ENCODE measurements around the gene GBGT1. TPM values are rescaled to one million over a fixed set of nuclear protein-coding genes. Genes with fewer than 3 reads are reported as not detected.

GBGT1 gene
- total and polyA plus RNA-seq, 9 of the 15 experiments (the other 6 are each of a cell fraction or from before 2014, with no cell fraction given), result 0.55 to 25.8 (median 13.7) TPM

GRCh38 chr9:133149130-133150015, 14.3 kb downstream of the GBGT1 start (continued):
- TF ChIP-seq JUNB (CRISPR knock-in tag; conservative IDR thresholded peaks at IDR 0.05) (no peak), ZNF507 (tag; conservative IDR thresholded peaks at IDR 0.05) (no peak), ZNF121 (CRISPR knock-in tag; conservative IDR thresholded peaks at IDR 0.05) (no peak), FOXO4 (CRISPR knock-in tag; IDR thresholded peaks at IDR 0.05) (0 out of 2 replicates have a peak, but pooled peaks have one; percentile 66), MITF (IDR thresholded peaks at IDR 0.05) (peak; percentile 69; the same call in 1 of the 2 replicates), SMC3 (conservative IDR thresholded peaks at IDR 0.05; ENCODE audit: insufficient read depth, low read depth, low read length) (0 out of 2 replicates have a peak, but pooled peaks have one; percentile 3), NONO (IDR thresholded peaks at IDR 0.05; ENCODE audit: low read depth in 2 of 2, low read length in 1 of 2) (peak in 1 of 2 experiments; percentile 86; a peak in 2 of 4 replicates), ZNF232 (CRISPR knock-in tag; IDR thresholded peaks at IDR 0.05) (no peak), RERE (CRISPR knock-in tag; IDR thresholded peaks at IDR 0.05; ENCODE audit: borderline replicate concordance) (no peak), ZBED1 (IDR thresholded peaks at IDR 0.05) (no peak), ZBTB5 (IDR thresholded peaks at IDR 0.05) (no peak), U2AF2 (optimal IDR thresholded peaks at IDR 0.05; ENCODE audit: low read depth, low read length) (no peak), ZBTB26 (CRISPR knock-in tag; IDR thresholded peaks at IDR 0.05) (0 out of 2 replicates have a peak, but pooled peaks have one; percentile 5), TAF15 (IDR thresholded peaks at IDR 0.05; ENCODE audit: low read depth, low read length) (no peak)

Data from K562 (cell line).